Liver (tissue), 9 donors: ENCODE data around the gene WDHD1. TPM values are rescaled to one million over a fixed set of nuclear protein-coding genes. Genes with fewer than 3 reads are reported as not detected.

Source experiments
- DNase-seq: peaks from one replicate; pipeline ENCODE4 v3.0.0-alpha.2; 2017; ENCODE audit warnings: low spot score
- H3K27ac ChIP-seq, 2 donors: one replicate each; pipeline ENCODE4 v1.7.0; 2013; ENCODE audit warnings: inconsistent platforms in 2 of 2, low read length in 2 of 2, control low read depth in 1 of 2, low read depth in 1 of 2, mild to moderate bottlenecking in 1 of 2
- H3K27me3 ChIP-seq, 4 donors: one replicate each; pipeline versions ENCODE4 v1.6.1 to v1.7.0; 2013; ENCODE audit warnings: low read length in 3 of 4, inconsistent platforms in 1 of 4, mild to moderate bottlenecking in 1 of 4, moderate library complexity in 1 of 4; ENCODE audit not compliant: control insufficient read depth in 4 of 4, insufficient read depth in 4 of 4
- H3K36me3 ChIP-seq, 4 donors: one replicate each; pipeline versions ENCODE4 v1.6.1 to v1.7.0; 2013; ENCODE audit warnings: low read length in 3 of 4, mild to moderate bottlenecking in 3 of 4, low read depth in 1 of 4, moderate library complexity in 1 of 4; ENCODE audit not compliant: control insufficient read depth in 4 of 4, insufficient read depth in 3 of 4
- H3K4me1 ChIP-seq, 4 donors: one replicate each; pipeline versions ENCODE4 v1.6.1 to v1.7.0; 2013; ENCODE audit warnings: low read length in 3 of 4, mild to moderate bottlenecking in 3 of 4, moderate library complexity in 1 of 4; ENCODE audit not compliant: control insufficient read depth in 4 of 4, insufficient read depth in 4 of 4
- H3K4me3 ChIP-seq, 3 donors: one replicate each; pipeline versions ENCODE4 v1.6.1 to v1.7.0; 2013; ENCODE audit warnings: low read length in 3 of 3, control low read depth in 1 of 3, low read depth in 1 of 3, mild to moderate bottlenecking in 1 of 3
- H3K9ac ChIP-seq, 2 donors: one replicate each; pipeline ENCODE4 v1.7.0; 2013; ENCODE audit warnings: low read length in 2 of 2, mild to moderate bottlenecking in 2 of 2, moderate library complexity in 2 of 2, control low read depth in 1 of 2, low read depth in 1 of 2
- H3K9me3 ChIP-seq, 4 donors: one replicate each; pipeline versions ENCODE4 v1.6.1 to v1.7.0; 2013; ENCODE audit warnings: low read length in 3 of 4; ENCODE audit not compliant: control insufficient read depth in 4 of 4
- CTCF ChIP-seq: fragments of 150-350 bp; IDR thresholded peaks from 2 replicates; pipeline ENCODE4 v1.5.1; 2017; ENCODE audit warnings: improper control_type of control experiment, low read depth, low read length; ENCODE audit not compliant: missing input control
- EGR1 ChIP-seq, 2 donors: IDR thresholded peaks; 2 replicates each; pipeline ENCODE4 v1.6.1; 2016 to 2018; ENCODE audit warnings: antibody characterized with exemption in 2 of 2, low read depth in 2 of 2
- FOXA1 ChIP-seq: IDR thresholded peaks from 2 replicates; pipeline ENCODE4 v1.6.1; 2016; ENCODE audit warnings: antibody characterized with exemption
- FOXA2 ChIP-seq: IDR thresholded peaks from 2 replicates; pipeline ENCODE4 v1.6.1; 2016; ENCODE audit warnings: antibody characterized with exemption
- GABPA ChIP-seq, 2 donors: IDR thresholded peaks in 1 of 2; conservative IDR thresholded peaks in 1 of 2; 2 replicates each; pipeline ENCODE4 v1.6.1; 2016; ENCODE audit warnings: antibody characterized with exemption in 2 of 2, mild to moderate bottlenecking in 1 of 2, moderate library complexity in 1 of 2
- HNF4A ChIP-seq, 2 donors: conservative IDR thresholded peaks; 2 replicates each; pipeline ENCODE4 v1.6.1; 2016; ENCODE audit warnings: antibody characterized with exemption in 2 of 2, mild to moderate bottlenecking in 2 of 2
- HNF4G ChIP-seq: IDR thresholded peaks from 2 replicates; pipeline ENCODE4 v1.6.1; 2016; ENCODE audit warnings: antibody characterized with exemption
- JUND ChIP-seq, 2 donors: IDR thresholded peaks; 2 replicates each; pipeline ENCODE4 v1.6.1; 2016; ENCODE audit warnings: antibody characterized with exemption in 2 of 2
- MAX ChIP-seq: IDR thresholded peaks from 2 replicates; pipeline ENCODE4 v1.6.1; 2016; ENCODE audit warnings: antibody characterized with exemption
- NR2F2 ChIP-seq: IDR thresholded peaks from 2 replicates; pipeline ENCODE4 v1.6.1; 2016; ENCODE audit warnings: antibody characterized with exemption
- RAD21 ChIP-seq, 2 donors: IDR thresholded peaks; 2 replicates each; pipeline ENCODE4 v1.6.1; 2016; ENCODE audit warnings: antibody characterized with exemption in 2 of 2, mild to moderate bottlenecking in 2 of 2
- RXRA ChIP-seq, 2 donors: IDR thresholded peaks; 2 replicates each; pipeline ENCODE4 v1.6.1; 2017 to 2018; ENCODE audit warnings: antibody characterized with exemption in 2 of 2, mild to moderate bottlenecking in 1 of 2
- SP1 ChIP-seq: IDR thresholded peaks from 2 replicates; pipeline ENCODE4 v1.6.1; 2018; ENCODE audit warnings: antibody characterized with exemption, mild to moderate bottlenecking
- TAF1 ChIP-seq: conservative IDR thresholded peaks from 2 replicates; pipeline ENCODE4 v1.6.1; 2016; ENCODE audit warnings: antibody characterized with exemption, mild to moderate bottlenecking
- YY1 ChIP-seq: IDR thresholded peaks from 2 replicates; pipeline ENCODE4 v1.6.1; 2016; ENCODE audit warnings: antibody characterized with exemption, mild to moderate bottlenecking
- WGBS: extraction: QIAGEN DNeasy Blood & Tissue Kit; methylation state at CpG from one replicate; pipeline ENCODE4 v1.1.7; 2013; 5-methylcytosine and 5-hydroxymethylcytosine counted together
- polyA plus RNA-seq, 2 donors: library from polyadenylated mRNA; stranded (reverse) in 1 of 2; unstranded in 1 of 2; fragments of 200-250 nt in 1 of 2; fragments of >200 nt in 1 of 2; fragmentation: Nextera tagmentation in 1 of 2; extraction: Ambion mirVana in 1 of 2; gene quantifications; one replicate each; pipeline versions ENCODE4 v1.2.1 to v1.2.3, GENCODE V29; 2013 to 2015
- total RNA-seq, 2 donors: library from RNA; depleted of rRNA; stranded (reverse); fragments of >200 nt; gene quantifications; one replicate each; pipeline ENCODE4 v1.2.3, GENCODE V29; 2014
- TF ChIP-seq, protein P1 (sequence below): IDR thresholded peaks from 2 replicates; pipeline ENCODE4 v1.6.1; 2016; ENCODE audit warnings: antibody characterized with exemption, mild to moderate bottlenecking
- TF ChIP-seq, protein P2 (sequence below): IDR thresholded peaks from 2 replicates; pipeline ENCODE4 v1.6.1; 2016; ENCODE audit warnings: antibody characterized with exemption
- donor health status: healthy.
- donor health status: healthy.
- donor health status: healthy.
- donor health status: healthy.
- donor health status: healthy.

WDHD1 gene
- total and polyA plus RNA-seq, 4 donors: 0.18 to 14.1 (median 0.42) TPM

DNA sequence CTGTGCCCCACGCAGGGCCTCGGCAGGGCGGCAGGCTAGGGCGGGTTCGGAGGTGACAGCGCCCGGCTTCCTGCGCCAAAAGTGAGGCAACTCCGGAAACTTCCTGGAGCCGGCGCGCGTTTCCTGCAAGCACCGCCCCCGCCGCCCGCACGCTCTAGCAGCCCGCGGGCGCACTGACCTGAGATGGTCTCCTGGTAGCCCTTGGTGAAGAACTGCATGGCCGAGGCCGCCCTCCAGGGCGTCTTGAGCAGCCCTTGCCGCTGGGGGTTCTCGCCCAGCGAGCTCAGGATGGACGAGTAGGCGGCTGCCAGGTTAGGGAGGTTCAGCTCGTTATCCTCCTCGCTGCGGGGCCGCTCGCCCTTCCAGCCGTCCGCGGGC, 124.8 kb downstream of the WDHD1 start:
- WGBS: under 1% methylated on average over 37 of the region's 37 CpGs
- peak; percentile 66 for DNase-seq
- H3K27ac ChIP-seq: peak overlapping the region; percentile 94 to 95
- no peaks in the 10 kb centered on the region for H3K27me3 ChIP-seq
- TF ChIP-seq NR2F2 (no peak), YY1 (peak; percentile 23), RXRA (IDR thresholded peaks at IDR 0.05) (peak; percentile 38 to 59), HNF4A (conservative IDR thresholded peaks at IDR 0.05) (no peak), MAX (peak; percentile 63), RAD21 (IDR thresholded peaks at IDR 0.05) (peak in 1 of 2 donors; percentile 32), GABPA (IDR thresholded peaks at IDR 0.05 in 1 of 2, conservative IDR thresholded peaks at IDR 0.05 in 1 of 2) (peak in 1 of 2 donors; percentile 43), TAF1 (no peak), FOXA1 (no peak), EGR1 (IDR thresholded peaks at IDR 0.05; ENCODE audit: low read depth in 2 of 2) (peak; percentile 84 to 95)
- TF ChIP-seq, protein P1, sequence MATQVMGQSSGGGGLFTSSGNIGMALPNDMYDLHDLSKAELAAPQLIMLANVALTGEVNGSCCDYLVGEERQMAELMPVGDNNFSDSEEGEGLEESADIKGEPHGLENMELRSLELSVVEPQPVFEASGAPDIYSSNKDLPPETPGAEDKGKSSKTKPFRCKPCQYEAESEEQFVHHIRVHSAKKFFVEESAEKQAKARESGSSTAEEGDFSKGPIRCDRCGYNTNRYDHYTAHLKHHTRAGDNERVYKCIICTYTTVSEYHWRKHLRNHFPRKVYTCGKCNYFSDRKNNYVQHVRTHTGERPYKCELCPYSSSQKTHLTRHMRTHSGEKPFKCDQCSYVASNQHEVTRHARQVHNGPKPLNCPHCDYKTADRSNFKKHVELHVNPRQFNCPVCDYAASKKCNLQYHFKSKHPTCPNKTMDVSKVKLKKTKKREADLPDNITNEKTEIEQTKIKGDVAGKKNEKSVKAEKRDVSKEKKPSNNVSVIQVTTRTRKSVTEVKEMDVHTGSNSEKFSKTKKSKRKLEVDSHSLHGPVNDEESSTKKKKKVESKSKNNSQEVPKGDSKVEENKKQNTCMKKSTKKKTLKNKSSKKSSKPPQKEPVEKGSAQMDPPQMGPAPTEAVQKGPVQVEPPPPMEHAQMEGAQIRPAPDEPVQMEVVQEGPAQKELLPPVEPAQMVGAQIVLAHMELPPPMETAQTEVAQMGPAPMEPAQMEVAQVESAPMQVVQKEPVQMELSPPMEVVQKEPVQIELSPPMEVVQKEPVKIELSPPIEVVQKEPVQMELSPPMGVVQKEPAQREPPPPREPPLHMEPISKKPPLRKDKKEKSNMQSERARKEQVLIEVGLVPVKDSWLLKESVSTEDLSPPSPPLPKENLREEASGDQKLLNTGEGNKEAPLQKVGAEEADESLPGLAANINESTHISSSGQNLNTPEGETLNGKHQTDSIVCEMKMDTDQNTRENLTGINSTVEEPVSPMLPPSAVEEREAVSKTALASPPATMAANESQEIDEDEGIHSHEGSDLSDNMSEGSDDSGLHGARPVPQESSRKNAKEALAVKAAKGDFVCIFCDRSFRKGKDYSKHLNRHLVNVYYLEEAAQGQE: peak; percentile 22
- H3K9ac ChIP-seq: peak overlapping the region; percentile 5 to 85
- peaks cover 2 to 10% (median 8%) of the 10 kb centered on the region in 4 donors for H3K4me1 ChIP-seq
- H3K9me3 ChIP-seq: no peaks in the 10 kb centered on the region
- peak overlapping the region; percentile 82 to 95 (median 94) for H3K4me3 ChIP-seq
- peaks cover 0 to 2% (median 0%) of the 10 kb centered on the region in 4 donors for H3K36me3 ChIP-seq

DNA sequence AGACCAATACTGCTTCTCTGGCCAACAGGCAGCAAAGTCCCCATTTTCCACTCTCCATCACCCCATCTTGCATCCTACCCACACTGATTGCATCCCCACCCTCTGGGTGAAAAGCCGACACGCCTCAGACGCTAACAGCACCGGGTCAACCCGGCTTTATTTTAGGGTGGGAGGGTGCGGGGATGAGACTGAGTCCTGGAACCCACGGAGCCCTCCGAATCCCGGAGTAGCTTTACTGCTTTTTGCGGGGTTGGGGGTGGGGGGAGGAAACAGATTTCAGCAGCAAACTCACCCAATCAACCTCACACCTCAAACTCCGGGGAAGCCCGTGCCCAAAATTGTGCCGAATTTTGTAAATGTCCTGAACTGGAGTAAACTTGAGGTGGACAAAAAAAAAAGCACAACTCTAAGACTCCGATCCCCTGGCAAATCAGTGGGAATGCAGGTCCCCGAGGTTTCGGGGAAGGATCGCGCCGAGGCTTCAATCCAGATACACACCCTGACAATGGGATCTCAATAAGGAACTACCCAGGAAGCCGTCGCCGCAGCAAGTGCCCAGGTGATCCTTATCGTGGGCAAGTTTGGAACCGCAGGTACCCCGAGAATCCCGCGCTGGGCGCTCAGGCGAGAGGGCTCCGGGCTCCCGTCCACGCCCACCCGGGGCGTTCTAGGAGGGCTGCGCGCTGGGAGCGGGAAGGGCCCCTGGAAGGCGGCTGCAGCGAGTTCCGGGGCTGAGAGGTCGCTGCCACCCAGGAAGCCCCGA, 125.3 kb downstream of the WDHD1 start:
- Histone ChIP-seq H3K4me3 (peak overlapping the region; percentile 82 to 95 (median 94)), H3K36me3 (peaks cover 0 to 2% (median 0%) of the 10 kb centered on the region in 4 donors), H3K27ac (peak overlapping the region; percentile 94 to 95), H3K27me3 (no peaks in the 10 kb centered on the region), H3K4me1 (peaks cover 2 to 10% (median 8%) of the 10 kb centered on the region in 4 donors), H3K9ac (peak overlapping the region; percentile 85 to 95), H3K9me3 (no peaks in the 10 kb centered on the region)
- peak; percentile 7 for TF ChIP-seq SP1
- no peak for TF ChIP-seq FOXA2
- no peak for DNase-seq
- WGBS: under 1% methylated on average over 42 of the region's 42 CpGs

- no peaks in the 10 kb centered on the region for H3K27me3 ChIP-seq
- H3K27ac ChIP-seq: no peak overlapping the region
- TF ChIP-seq RAD21 (IDR thresholded peaks at IDR 0.05) (no peak), TAF1 (no peak), EGR1 (IDR thresholded peaks at IDR 0.05; ENCODE audit: low read depth in 2 of 2) (no peak), RXRA (IDR thresholded peaks at IDR 0.05) (no peak), HNF4A (conservative IDR thresholded peaks at IDR 0.05) (no peak), CTCF (no peak), SP1 (no peak), JUND (IDR thresholded peaks at IDR 0.05) (no peak), HNF4G (no peak), FOXA2 (no peak), MAX (no peak), YY1 (no peak)
- TF ChIP-seq, protein P1: no peak
- TF ChIP-seq, protein P2, sequence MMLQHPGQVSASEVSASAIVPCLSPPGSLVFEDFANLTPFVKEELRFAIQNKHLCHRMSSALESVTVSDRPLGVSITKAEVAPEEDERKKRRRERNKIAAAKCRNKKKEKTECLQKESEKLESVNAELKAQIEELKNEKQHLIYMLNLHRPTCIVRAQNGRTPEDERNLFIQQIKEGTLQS: no peak
Measured at GRCh38 chr14:54899573-54899972, 127.3 kb downstream of the WDHD1 start.

More at GRCh38 chr14:54899573-54899972, 127.3 kb downstream of the WDHD1 start:
- WGBS: 96% methylated on average over 5 of the region's 5 CpGs
- no peak overlapping the region for H3K9ac ChIP-seq
- peaks cover 0 to 2% (median under 1%) of the 10 kb centered on the region in 4 donors for H3K36me3 ChIP-seq
- H3K9me3 ChIP-seq: no peaks in the 10 kb centered on the region
- no peak for DNase-seq
- H3K4me1 ChIP-seq: peaks cover 2 to 21% (median 11%) of the 10 kb centered on the region in 4 donors
- H3K4me3 ChIP-seq: no peak overlapping the region
